Thyroid gland (tissue), 4 donors: Measurements from ENCODE around the gene TOM1L1. TPM values are rescaled to one million over a fixed set of nuclear protein-coding genes. Genes with fewer than 3 reads are reported as not detected.

Experiments used
- DNase-seq, 2 donors: peaks; one replicate each; pipeline ENCODE4 v3.0.0-alpha.2; 2019
- H3K27ac ChIP-seq, 3 donors: fragments of 200-600 bp; sonication (generic); 1 replicate in 2 of 3; 2 replicates in 1 of 3; pipeline ENCODE4 v1.5.1; 2016 to 2019; ENCODE audit warnings: mild to moderate bottlenecking in 1 of 3, moderate library complexity in 1 of 3
- H3K27me3 ChIP-seq: fragments of 200-600 bp; sonication (generic); one replicate; pipeline ENCODE4 v1.5.1; 2019
- H3K36me3 ChIP-seq, 2 donors: fragments of 200-600 bp; sonication (generic); one replicate each; pipeline ENCODE4 v1.5.1; 2016 to 2019
- H3K4me1 ChIP-seq, 2 donors: fragments of 200-600 bp; sonication (generic); one replicate each; pipeline ENCODE4 v1.5.1; 2017 to 2019
- H3K4me3 ChIP-seq, 3 donors: fragments of 200-600 bp; sonication (generic); replicated peaks in 1 of 3; 1 replicate in 2 of 3; 2 replicates in 1 of 3; pipeline ENCODE4 v1.5.1; 2016; ENCODE audit warnings: mild to moderate bottlenecking in 1 of 3
- H3K9me3 ChIP-seq: fragments of 200-600 bp; sonication (generic); one replicate; pipeline ENCODE4 v1.5.1; 2017
- CTCF ChIP-seq, 6 experiments: fragments of 200-600 bp in 3 of 6; fragments of 450-650 bp in 3 of 6; sonication (generic) in 3 of 6; IDR thresholded peaks; one replicate each; pipeline ENCODE4 v1.5.1; 2016 to 2019; ENCODE audit warnings: antibody characterized with exemption in 6 of 6, mild to moderate bottlenecking in 2 of 6, inconsistent platforms in 1 of 6, moderate library complexity in 1 of 6
- POLR2A ChIP-seq, 2 donors: fragments of 450-650 bp; IDR thresholded peaks; one replicate each; pipeline ENCODE4 v1.6.1; 2017; ENCODE audit warnings: antibody characterized with exemption in 2 of 2, mild to moderate bottlenecking in 2 of 2, moderate library complexity in 1 of 2
- WGBS, 2 donors: methylation state at CpG; one replicate each; pipeline ENCODE4 v1.1.5; 2017; 5-methylcytosine and 5-hydroxymethylcytosine counted together
- intact Hi-C: fragments of 100-400 bp; cut with DNase I; formaldehyde crosslinking; loops from one replicate; pipeline ENCODE4 v1.15.1; 2023
- small RNA-seq: library from RNA; depleted of rRNA; stranded (forward); fragments of <200 nt; gene quantifications from one replicate; pipeline ENCODE3, GENCODE V24; 2016
- total RNA-seq, 4 donors: library from RNA; depleted of rRNA; stranded (reverse); fragments of >200 nt; gene quantifications; one replicate each; pipeline ENCODE4 v1.2.3, GENCODE V29; 2016

The TOM1L1 gene
- total RNA-seq, 4 donors from 2014 or later, result 89.6 to 116 (median 109) TPM

- H3K4me3 ChIP-seq, result no peak overlapping the region
- peaks cover 0 to 6% of the 10 kb centered on the region in 2 donors for H3K36me3 ChIP-seq
Measured at GRCh38 chr17:55004484-55004883, 103.8 kb downstream of the TOM1L1 start.

DNA sequence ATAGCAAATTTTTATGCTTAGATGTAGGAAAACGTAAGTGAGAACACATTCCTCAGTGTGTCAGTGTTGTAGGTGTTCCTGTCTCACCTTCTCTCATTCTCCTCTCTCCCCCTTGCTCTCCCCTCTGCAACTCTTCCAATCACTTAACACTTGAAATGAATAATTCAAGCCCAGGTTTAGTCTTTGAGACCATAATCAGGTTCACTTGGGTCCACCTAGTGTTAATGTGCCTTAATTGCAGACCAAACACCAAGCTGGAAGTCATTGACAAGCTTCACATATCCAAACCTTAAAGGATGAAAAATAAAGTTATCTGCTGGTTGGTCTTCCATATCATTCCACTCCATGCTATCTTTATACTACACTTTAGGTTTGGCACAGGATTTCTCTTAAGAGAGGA lies 104.9 kb downstream of the TOM1L1 start:
- no peak overlapping the region for H3K27ac ChIP-seq
- no peaks in the 10 kb centered on the region for H3K27me3 ChIP-seq
- no peaks in the 10 kb centered on the region for H3K9me3 ChIP-seq
- H3K36me3 ChIP-seq, result peaks cover 0 to 6% of the 10 kb centered on the region in 2 donors
- intact Hi-C loops, result no loop called here
- WGBS, 2 donors, result 97 to 98% methylated on average over 1 of the region's 1 CpG
- DNase-seq, result no peak
- no peak overlapping the region for H3K4me3 ChIP-seq
- no peaks in the 10 kb centered on the region for H3K4me1 ChIP-seq
- TF ChIP-seq POLR2A (IDR thresholded peaks at IDR 0.05) (no peak), CTCF (IDR thresholded peaks at IDR 0.05) (peak in 2 of 6 experiments; percentile 19 to 26)

More at GRCh38 chr17:55004484-55004883, 103.8 kb downstream of the TOM1L1 start:
- H3K27ac ChIP-seq, result no peak overlapping the region
- H3K9me3 ChIP-seq, result no peaks in the 10 kb centered on the region
- TF ChIP-seq CTCF (IDR thresholded peaks at IDR 0.05), result no peak
- TF ChIP-seq POLR2A (IDR thresholded peaks at IDR 0.05), result no peak
- WGBS, 2 donors, result 85 to 89% methylated on average over 5 of the region's 5 CpGs
- no peaks in the 10 kb centered on the region for H3K27me3 ChIP-seq
- no peak for DNase-seq
- H3K4me1 ChIP-seq, result no peaks in the 10 kb centered on the region
- intact Hi-C loops, result no loop called here

Small RNAs within 50 kb of the gene (small RNA-seq; reads per million reads assigned to genes)
- not detected for gene AC007485.1

Other genes with a start within 250 kb of the TOM1L1 start
- gene COX11, start 67.8 kb downstream of the TOM1L1 start, total RNA-seq, result 10 to 100 TPM; 51.5 to 75.3 (median 66.0) TPM
- 10 to 100 TPM; 30.4 to 57.0 (median 52.8) TPM for gene STXBP4, start 67.9 kb downstream of the TOM1L1 start, total RNA-seq